ENCODE data around the gene SMIM27. TPM values are rescaled to one million over a fixed set of nuclear protein-coding genes. Genes with fewer than 3 reads are reported as not detected.

Gene SMIM27
- total and polyA plus RNA-seq, 9 of the 15 experiments (the other 6 are each of a cell fraction or from before 2014, with no cell fraction given) = 2.9 to 16.1 (median 7.9) TPM

DNA sequence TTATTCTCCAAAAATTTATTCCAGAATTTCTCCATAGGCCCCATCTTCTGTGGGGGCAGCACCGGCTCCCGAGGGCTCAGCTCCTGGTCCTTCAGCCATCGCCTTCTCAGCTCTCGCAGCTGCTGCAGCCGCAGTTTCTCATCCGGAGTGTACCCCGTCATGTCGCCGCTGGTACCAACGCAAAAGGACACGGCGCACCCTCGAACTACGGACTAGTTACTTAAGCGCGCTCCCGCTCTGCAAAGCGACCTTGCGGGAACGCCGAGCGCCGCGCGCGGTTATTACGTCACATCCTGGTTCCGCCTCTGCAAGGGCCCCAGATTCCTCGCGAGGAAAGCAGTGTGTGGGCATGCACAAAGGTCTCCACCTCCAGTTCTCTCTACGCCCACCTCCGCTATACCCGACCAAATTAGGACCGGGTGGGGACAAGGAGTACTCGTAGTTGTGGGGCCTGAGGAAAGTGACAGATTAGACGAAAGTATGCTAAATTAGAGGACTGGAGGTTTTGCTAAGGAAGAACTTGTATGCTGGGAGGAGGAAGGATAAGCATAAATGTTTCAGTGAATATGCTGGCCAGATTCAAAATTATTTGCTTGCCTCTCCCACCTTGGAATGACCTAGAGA is 20.9 kb downstream of the SMIM27 start, which contains the start of gene NDUFB6 (continued):
- TF ChIP-seq, protein P1, sequence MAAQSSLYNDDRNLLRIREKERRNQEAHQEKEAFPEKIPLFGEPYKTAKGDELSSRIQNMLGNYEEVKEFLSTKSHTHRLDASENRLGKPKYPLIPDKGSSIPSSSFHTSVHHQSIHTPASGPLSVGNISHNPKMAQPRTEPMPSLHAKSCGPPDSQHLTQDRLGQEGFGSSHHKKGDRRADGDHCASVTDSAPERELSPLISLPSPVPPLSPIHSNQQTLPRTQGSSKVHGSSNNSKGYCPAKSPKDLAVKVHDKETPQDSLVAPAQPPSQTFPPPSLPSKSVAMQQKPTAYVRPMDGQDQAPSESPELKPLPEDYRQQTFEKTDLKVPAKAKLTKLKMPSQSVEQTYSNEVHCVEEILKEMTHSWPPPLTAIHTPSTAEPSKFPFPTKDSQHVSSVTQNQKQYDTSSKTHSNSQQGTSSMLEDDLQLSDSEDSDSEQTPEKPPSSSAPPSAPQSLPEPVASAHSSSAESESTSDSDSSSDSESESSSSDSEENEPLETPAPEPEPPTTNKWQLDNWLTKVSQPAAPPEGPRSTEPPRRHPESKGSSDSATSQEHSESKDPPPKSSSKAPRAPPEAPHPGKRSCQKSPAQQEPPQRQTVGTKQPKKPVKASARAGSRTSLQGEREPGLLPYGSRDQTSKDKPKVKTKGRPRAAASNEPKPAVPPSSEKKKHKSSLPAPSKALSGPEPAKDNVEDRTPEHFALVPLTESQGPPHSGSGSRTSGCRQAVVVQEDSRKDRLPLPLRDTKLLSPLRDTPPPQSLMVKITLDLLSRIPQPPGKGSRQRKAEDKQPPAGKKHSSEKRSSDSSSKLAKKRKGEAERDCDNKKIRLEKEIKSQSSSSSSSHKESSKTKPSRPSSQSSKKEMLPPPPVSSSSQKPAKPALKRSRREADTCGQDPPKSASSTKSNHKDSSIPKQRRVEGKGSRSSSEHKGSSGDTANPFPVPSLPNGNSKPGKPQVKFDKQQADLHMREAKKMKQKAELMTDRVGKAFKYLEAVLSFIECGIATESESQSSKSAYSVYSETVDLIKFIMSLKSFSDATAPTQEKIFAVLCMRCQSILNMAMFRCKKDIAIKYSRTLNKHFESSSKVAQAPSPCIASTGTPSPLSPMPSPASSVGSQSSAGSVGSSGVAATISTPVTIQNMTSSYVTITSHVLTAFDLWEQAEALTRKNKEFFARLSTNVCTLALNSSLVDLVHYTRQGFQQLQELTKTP (IDR thresholded peaks at IDR 0.05; ENCODE audit: low read depth in 1 of 2, partially characterized antibody in 2 of 2) = no peak
- TF ChIP-seq, protein P2, sequence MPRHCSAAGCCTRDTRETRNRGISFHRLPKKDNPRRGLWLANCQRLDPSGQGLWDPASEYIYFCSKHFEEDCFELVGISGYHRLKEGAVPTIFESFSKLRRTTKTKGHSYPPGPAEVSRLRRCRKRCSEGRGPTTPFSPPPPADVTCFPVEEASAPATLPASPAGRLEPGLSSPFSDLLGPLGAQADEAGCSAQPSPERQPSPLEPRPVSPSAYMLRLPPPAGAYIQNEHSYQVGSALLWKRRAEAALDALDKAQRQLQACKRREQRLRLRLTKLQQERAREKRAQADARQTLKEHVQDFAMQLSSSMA (CRISPR knock-in tag; IDR thresholded peaks at IDR 0.05) = no peak
- TF ChIP-seq, protein P3, sequence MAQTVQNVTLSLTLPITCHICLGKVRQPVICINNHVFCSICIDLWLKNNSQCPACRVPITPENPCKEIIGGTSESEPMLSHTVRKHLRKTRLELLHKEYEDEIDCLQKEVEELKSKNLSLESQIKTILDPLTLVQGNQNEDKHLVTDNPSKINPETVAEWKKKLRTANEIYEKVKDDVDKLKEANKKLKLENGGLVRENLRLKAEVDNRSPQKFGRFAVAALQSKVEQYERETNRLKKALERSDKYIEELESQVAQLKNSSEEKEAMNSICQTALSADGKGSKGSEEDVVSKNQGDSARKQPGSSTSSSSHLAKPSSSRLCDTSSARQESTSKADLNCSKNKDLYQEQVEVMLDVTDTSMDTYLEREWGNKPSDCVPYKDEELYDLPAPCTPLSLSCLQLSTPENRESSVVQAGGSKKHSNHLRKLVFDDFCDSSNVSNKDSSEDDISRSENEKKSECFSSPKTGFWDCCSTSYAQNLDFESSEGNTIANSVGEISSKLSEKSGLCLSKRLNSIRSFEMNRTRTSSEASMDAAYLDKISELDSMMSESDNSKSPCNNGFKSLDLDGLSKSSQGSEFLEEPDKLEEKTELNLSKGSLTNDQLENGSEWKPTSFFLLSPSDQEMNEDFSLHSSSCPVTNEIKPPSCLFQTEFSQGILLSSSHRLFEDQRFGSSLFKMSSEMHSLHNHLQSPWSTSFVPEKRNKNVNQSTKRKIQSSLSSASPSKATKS (CRISPR knock-in tag; IDR thresholded peaks at IDR 0.05) = no peak
- TF ChIP-seq ZNF134 (CRISPR knock-in tag; conservative IDR thresholded peaks at IDR 0.05) = no peak
- TF ChIP-seq ARID2 (IDR thresholded peaks at IDR 0.05) = no peak
- TF ChIP-seq, protein P4, sequence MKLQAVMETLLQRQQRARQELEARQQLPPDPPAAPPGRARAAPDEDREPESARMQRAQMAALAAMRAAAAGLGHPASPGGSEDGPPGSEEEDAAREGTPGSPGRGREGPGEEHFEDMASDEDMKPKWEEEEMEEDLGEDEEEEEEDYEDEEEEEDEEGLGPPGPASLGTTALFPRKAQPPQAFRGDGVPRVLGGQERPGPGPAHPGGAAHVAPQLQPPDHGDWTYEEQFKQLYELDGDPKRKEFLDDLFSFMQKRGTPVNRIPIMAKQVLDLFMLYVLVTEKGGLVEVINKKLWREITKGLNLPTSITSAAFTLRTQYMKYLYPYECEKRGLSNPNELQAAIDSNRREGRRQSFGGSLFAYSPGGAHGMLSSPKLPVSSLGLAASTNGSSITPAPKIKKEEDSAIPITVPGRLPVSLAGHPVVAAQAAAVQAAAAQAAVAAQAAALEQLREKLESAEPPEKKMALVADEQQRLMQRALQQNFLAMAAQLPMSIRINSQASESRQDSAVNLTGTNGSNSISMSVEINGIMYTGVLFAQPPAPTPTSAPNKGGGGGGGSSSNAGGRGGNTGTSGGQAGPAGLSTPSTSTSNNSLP (IDR thresholded peaks at IDR 0.05; ENCODE audit: borderline replicate concordance, low read depth, low read length) = no peak
- no peak for TF ChIP-seq ZNF41 (CRISPR knock-in tag; conservative IDR thresholded peaks at IDR 0.05)
- no peak for TF ChIP-seq SPI1 (IDR thresholded peaks at IDR 0.05; ENCODE audit: borderline replicate concordance, low read depth, low read length)
- TF ChIP-seq NFE2L1 (tag; IDR thresholded peaks at IDR 0.05; ENCODE audit: borderline replicate concordance, low read depth) = no peak
- peak; percentile 56 for TF ChIP-seq MYC (IDR thresholded peaks at IDR 0.05; ENCODE audit: low read depth, low read length)
- no peak for TF ChIP-seq MYC (CRISPR knock-in tag; IDR thresholded peaks at IDR 0.05; ENCODE audit: borderline replicate concordance, low read depth)
- TF ChIP-seq ZNF347 (CRISPR knock-in tag; IDR thresholded peaks at IDR 0.05; ENCODE audit: low read depth) = no peak
- no peak for TF ChIP-seq PCBP1 (IDR thresholded peaks at IDR 0.05; ENCODE audit: low read depth, low read length, poor library complexity, severe bottlenecking)
- no peak for TF ChIP-seq ZNF76 (CRISPR knock-in tag; IDR thresholded peaks at IDR 0.05; ENCODE audit: borderline replicate concordance)
- TF ChIP-seq PTTG1 (tag; IDR thresholded peaks at IDR 0.05; ENCODE audit: low read depth) = no peak
- TF ChIP-seq IRF2 (CRISPR knock-in tag; IDR thresholded peaks at IDR 0.05) = no peak
- TF ChIP-seq SMAD3 (CRISPR knock-in tag; conservative IDR thresholded peaks at IDR 0.05) = no peak
- TF ChIP-seq, protein P5, sequence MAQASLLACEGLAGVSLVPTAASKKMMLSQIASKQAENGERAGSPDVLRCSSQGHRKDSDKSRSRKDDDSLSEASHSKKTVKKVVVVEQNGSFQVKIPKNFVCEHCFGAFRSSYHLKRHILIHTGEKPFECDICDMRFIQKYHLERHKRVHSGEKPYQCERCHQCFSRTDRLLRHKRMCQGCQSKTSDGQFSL (CRISPR knock-in tag; IDR thresholded peaks at IDR 0.05) = no peak
- TF ChIP-seq, protein P5 (tag; IDR thresholded peaks at IDR 0.05) = no peak
